ENCODE results near the gene GTF3C5. TPM values are rescaled to one million over a fixed set of nuclear protein-coding genes. Genes with fewer than 3 reads are reported as not detected.

The GTF3C5 gene
- total RNA-seq, 1 donor from 2014 or later = 77.9 TPM

DNA sequence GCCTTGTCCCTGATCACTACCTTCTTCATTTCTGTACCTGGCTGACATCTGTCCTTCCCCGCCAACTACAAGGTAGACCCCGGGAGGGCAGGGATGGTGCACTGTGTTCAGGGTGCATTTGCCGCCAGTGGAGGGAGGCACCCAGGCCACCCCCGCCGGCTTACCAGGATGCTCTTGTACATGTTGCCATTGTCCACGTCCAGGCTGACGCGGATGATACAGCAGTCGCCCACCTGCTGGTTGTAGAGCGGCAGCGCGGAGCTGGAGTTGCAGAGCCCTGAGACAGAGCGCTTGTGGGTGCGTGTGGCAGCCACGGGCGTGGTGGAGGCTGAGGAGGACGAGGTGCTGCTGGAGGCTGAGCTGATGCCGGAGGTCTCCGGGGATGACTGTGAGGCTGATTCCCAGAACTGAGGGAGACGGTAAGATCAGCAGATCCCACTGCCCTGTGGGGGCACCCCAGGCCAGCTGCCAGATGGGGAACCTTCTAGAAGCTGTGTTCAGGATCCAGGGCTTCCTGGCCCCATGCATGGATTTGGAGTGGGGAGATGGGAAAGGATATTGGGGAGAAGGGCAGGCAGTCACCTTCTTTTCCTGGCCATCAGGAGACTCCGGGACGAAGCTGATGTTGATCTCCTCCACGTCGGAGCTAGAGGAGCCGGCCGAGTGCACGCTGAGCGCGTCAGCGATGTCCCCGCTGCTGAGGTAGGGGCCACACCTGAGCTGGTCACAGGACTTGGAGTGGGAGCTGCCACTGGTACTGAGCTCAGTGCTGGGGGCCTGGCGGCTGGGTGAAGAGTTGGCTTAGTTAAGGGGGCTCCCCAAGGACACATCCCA lies 70.8 kb downstream of the GTF3C5 start:
- peaks cover under 1% of the 10 kb centered on the region for H3K9me3 ChIP-seq (ENCODE audit: low read depth)
- no peaks in the 10 kb centered on the region for H3K4me1 Mint-ChIP-seq
- peaks cover 3% of the 10 kb centered on the region for H3F3A ChIP-seq (ENCODE audit: low read depth)
- no peak overlapping the region for H3K4me3 Mint-ChIP-seq
- H3K4me3 ChIP-seq = no peak overlapping the region
- no peak overlapping the region for H3K27ac Mint-ChIP-seq
- no peaks in the 10 kb centered on the region for H3K4me1 ChIP-seq
- peaks cover 29% of the 10 kb centered on the region for H3K36me3 Mint-ChIP-seq
- peaks cover 3% of the 10 kb centered on the region for H4K20me1 ChIP-seq (ENCODE audit: low read depth)
- no peak overlapping the region for H3K9ac ChIP-seq
- H2AFZ ChIP-seq (replicated peaks) = no peak overlapping the region
- H3K27me3 Mint-ChIP-seq (ENCODE audit: insufficient read depth, low read depth) = no peaks in the 10 kb centered on the region
- TF ChIP-seq CTCF (IDR thresholded peaks at IDR 0.05) = no peak
- TF ChIP-seq EZH2 (IDR thresholded peaks at IDR 0.05) = no peak
- TF ChIP-seq EZH2phosphoT487 (IDR thresholded peaks at IDR 0.05) = no peak
- H3K9me3 Mint-ChIP-seq = peaks cover 14% of the 10 kb centered on the region
- no peak overlapping the region for H3K4me2 ChIP-seq
- H3K27me3 ChIP-seq = no peaks in the 10 kb centered on the region
- no peak for DNase-seq (ENCODE audit: low spot score)
- no peak overlapping the region for H3K27ac ChIP-seq
- peaks cover 4% of the 10 kb centered on the region for H3K36me3 ChIP-seq
- H3K79me2 ChIP-seq (ENCODE audit: low read depth) = no peaks in the 10 kb centered on the region

- no peak for DNase-seq (ENCODE audit: low spot score)
- H3K36me3 ChIP-seq = no peaks in the 10 kb centered on the region
- H3K9me3 Mint-ChIP-seq = peaks cover 8% of the 10 kb centered on the region
Measured at GRCh38 chr9:133102190-133103021, 71.6 kb downstream of the GTF3C5 start.

More at GRCh38 chr9:133102190-133103021, 71.6 kb downstream of the GTF3C5 start:
- Histone ChIP-seq H3K4me3 (no peak overlapping the region), H3K9ac (no peak overlapping the region), H3K27me3 (no peaks in the 10 kb centered on the region), H3F3A (ENCODE audit: low read depth) (no peaks in the 10 kb centered on the region), H3K4me1 (no peaks in the 10 kb centered on the region), H3K79me2 (ENCODE audit: low read depth) (no peaks in the 10 kb centered on the region), H3K4me2 (no peak overlapping the region), H2AFZ (replicated peaks) (no peak overlapping the region), H4K20me1 (ENCODE audit: low read depth) (peaks cover 3% of the 10 kb centered on the region), H3K9me3 (ENCODE audit: low read depth) (no peaks in the 10 kb centered on the region), H3K27ac (no peak overlapping the region)
- H3K4me3 Mint-ChIP-seq = peak overlapping the region; percentile 46
- peaks cover 25% of the 10 kb centered on the region for H3K36me3 Mint-ChIP-seq
- TF ChIP-seq CTCF (IDR thresholded peaks at IDR 0.05) = no peak
- no peak for TF ChIP-seq EZH2phosphoT487 (IDR thresholded peaks at IDR 0.05)
- TF ChIP-seq EZH2 (IDR thresholded peaks at IDR 0.05) = no peak
- H3K27me3 Mint-ChIP-seq (ENCODE audit: insufficient read depth, low read depth) = no peaks in the 10 kb centered on the region
- no peaks in the 10 kb centered on the region for H3K4me1 Mint-ChIP-seq
- no peak overlapping the region for H3K27ac Mint-ChIP-seq
